HG02623 (cell line): ENCODE measurements around the gene ADCY1.

Experiments
- ATAC-seq: cut with Tn5 transposase; IDR thresholded peaks from one replicate; pipeline ENCODE4 v1.9.1; 2021; ENCODE audit warnings: moderate library complexity; ENCODE audit not compliant: unreplicated experiment

ADCY1 gene

DNA sequence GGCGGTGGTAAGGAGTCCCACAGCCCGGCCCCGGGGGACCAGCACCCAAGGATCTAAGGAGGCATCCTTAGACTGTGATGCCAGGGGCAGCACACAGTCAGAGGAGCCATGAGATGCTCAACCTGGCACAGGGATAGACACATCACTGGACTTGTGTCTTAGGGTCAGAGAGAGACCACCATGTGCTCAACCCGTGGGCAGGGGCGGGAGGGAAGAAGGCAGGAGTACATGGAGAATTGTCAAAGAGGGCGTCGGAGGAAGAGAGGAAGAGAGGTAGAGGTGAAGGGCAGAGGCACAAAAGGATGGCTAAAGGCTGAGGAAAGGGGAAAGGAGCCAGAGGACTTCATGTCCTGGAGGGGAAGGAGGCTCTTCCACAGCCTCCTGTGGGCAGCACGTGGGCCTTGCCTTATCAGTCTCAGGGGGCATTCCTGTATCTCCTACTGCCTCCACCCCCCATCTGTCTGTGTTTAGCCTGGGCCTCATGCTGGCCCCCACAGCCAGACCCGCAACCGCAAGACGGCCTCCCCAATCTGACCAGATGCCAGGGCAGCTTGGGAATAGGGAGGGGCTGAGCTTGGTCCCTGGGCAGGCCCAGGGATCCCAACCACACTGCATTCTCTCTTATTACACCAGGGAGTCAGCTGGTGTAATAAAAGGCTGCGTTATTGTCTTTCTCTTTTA lies 2.2 kb downstream of the ADCY1 start:
- ATAC-seq: no peak

DNA sequence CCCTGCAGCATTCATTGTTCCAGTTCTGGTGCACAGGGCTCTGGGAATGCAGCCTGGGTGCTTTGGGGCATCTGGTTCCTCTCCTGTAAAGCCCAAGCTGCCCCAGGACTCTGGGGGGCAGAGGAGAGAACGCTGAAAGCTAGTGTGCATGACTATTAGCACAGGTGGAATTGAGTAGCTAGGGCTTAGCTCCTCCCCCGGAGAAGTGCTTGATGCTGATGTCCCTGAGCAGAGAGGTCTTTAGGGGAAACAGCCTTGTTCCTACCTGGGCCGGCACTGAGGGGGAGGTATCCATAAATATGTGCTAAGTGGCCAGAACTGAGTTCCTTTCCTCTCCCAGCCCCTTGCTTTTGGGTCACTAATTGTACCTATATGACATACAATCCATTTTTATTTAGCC lies 3.9 kb downstream of the ADCY1 start:
- ATAC-seq: no peak

DNA sequence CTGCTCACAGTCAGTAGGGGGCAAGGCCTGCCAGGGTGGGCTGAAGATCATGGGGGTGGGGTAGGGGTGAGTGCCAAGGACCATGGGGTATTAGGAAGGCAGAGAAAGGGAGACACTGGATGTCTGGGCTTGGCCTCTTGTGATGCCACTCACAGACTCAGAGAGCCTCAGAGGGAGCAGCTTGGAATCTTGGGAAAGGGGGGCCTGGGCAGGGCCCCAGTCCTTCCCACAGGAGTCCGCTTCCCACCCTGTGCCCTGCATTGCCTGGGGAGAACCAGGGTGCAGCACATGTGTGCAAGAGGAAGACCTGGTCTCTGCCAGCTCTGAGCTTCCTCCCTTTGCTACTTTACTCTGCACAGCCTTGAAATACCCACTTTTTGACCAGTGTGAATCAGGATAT lies 4.3 kb downstream of the ADCY1 start:
- no peak for ATAC-seq

DNA sequence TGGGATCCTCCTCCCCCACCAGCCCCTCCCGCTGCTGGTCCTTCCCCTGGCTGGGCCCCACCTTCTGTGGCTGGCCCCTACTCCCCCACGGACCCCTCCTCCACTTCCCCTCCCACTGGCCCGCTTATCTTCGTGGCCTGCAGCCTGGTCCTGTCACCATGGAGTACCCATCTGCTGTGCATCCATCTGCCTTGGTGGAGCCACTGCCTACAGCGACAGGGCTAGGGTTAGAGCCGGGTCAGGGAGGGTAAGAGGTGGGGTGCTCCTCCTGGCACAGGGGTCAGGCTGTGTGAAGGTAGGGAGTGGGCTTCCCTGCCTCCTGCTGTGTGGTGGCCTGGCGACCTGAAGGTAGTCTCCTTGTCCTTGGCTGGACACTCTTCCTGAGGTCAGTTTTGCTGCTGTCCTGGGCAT lies 5.2 kb downstream of the ADCY1 start:
- no peak for ATAC-seq

DNA sequence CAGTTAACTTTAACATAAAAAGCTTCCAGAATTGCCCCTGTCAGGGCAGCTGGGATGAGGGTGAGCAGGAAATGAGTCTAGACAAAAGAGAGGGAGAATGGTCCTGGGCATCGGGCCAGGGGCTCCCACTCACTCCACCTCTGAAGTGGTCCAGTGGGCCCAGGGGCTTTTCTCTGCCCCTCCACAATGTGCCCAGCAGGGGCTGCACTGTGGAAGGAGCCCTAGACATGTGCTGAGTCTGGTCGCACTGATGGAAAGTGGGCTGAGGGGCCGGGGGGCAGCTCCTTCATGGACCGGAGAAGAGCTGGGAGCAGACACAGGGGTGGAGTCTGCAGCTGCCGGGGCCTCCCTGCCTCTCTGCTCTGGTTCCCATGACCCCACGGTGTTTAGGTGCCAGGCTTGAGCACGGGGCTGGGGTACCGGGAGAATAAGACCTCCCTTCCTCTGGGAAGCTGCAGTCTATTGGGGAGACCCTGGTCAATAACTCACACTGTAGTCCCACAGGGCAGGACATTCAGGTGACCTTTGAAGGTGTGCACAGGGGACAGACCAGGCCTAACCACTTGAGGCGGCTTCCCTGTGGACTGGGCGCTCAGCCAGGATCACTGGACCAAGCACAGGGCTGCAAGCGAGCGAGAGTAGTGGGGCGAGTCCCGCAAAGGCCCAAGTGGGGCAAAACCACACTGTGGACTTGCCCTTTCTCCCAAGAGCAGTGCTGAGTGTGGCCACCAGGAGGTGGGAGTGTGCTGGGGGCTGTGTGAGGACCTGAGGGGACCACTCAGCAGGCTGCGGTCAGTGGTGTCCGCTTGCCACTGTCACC lies 6.1 kb downstream of the ADCY1 start:
- ATAC-seq: no peak

DNA sequence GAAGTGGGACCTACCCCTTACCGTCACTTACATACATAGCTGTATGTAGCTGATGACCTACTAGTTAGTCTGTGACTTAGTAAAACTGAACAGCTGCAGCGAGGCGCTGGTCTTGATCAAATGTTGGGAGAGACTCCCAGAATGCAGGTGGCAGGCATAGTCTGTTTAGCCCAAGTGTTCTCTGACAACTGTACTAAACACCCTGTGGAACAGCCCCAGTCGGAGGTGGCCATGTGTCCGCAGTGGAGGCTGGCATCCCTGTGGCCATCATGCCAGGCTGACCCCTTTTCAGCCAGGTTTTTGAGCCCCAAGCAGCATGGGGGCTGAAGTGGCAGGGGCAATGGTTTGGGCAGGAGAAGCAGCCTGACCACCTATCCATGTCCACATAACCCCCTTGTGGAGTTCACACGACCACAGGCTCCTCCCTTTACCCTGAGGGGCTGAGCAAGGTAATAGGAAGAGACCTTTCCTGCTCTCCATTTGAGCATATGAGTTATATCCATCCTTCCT lies 7.2 kb downstream of the ADCY1 start:
- no peak for ATAC-seq

DNA sequence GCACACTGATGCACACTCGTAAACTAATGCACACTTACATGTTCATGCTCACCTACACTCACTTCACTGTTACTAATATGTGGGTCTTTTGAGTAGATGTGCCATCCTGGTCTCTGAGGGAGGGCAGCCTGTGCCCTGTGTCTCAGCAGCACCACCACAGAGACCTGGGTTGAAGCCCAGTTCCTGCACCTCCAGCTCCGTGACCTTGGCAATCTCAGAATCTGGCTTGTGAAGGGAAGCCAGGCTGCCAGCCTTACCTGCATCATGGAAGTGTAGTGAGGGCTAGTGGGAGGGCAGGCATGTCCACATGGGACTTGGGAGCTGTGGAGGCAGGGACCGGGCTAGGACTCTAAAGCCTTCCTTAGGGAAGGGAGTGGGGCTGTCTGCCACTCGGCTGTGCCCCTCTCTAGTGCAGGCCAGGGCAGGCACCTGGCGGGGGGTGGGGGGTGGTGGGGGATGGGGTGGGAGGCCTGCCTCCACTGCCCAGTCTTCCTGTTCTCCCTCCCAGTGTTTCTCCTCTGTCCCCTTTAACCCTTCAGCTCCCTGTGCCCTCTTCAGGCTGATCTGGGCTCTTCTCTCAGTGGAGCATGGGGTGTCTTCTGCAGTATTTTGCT lies 8.1 kb downstream of the ADCY1 start:
- ATAC-seq: no peak

DNA sequence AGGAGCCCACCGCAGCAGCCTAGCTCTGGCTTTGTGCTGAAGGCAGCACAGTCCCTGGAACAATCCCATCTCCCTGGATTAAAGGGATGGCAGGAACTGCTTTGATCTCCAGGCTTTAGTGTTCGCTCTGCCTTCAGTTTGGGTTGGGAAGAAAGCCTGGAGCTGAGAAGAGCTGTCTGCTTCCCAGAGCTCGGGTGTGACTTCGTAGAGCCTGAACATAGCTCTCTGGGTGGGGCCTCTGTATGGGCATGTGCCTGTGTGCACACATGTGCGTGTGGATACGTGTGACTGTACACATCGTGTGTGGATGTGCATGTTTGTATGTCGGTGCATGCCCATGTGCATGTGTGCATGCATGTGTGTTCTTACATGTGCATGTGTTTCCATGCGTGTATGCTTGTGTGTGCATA lies 8.7 kb downstream of the ADCY1 start:
- ATAC-seq: no peak

DNA sequence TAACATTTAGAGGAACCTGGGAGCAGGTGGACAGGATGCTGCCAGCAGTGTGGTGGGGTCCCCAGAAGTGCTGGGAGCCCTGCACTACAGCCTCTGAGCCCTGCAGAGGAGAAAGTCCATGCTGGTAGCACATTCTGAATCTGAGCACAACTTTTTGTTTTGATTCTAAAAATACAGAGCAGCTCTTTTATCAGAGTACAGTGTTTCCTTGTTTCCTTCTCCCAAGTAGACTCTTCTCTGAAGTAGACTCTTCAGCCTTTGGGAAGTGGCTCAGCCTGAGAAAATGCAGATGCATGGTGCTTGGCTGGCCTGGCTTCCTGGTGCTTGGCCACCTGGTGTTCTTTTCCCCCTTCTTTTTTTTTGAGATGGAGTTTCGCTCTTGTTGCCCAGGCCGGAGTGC lies 9.1 kb downstream of the ADCY1 start:
- no peak for ATAC-seq

DNA sequence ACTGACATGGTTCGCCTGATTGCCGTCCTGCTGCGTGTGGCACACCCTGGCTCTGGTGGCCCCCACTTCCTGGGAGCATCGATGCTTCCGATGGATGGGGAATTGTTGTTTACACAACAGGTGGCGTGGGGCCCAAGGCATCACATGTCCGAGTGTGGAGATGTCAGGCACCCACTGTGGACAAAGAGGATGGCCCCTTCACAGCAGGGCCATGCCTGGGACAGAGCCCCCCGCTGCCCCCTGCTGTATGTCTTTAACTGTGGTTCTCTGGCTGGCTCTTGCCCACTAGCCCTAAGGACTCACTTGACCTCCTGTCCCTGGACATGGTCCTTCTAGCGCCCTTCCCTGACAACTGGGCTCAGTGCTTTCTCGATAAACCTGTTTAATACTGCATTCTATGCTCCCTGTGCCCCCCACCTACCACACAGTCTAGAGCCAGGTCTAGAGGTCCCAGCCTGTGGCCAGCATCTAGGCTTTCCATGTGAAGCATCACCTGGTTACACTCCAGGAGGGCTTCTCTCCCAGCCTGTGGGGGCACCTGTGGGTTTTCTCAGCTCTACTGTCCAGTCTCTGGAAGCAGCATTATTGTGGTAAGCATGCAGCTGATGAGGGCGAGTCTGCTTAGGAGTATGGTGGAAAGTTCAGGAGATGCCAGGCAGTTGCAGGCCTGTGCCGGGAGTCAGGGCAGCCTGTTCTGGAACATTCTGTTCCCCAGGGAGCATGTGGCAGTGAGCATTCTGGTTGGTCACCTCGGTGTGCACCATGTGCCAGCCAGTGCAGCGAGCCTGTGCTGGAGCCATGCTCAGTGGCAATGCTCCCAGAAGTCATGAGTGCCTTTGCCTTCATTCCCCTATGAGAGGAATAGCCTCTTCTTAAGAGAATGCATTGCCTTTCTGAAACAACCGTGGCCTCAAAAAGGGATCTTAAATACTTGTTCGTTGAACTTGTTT lies 10.4 kb downstream of the ADCY1 start:
- no peak for ATAC-seq

DNA sequence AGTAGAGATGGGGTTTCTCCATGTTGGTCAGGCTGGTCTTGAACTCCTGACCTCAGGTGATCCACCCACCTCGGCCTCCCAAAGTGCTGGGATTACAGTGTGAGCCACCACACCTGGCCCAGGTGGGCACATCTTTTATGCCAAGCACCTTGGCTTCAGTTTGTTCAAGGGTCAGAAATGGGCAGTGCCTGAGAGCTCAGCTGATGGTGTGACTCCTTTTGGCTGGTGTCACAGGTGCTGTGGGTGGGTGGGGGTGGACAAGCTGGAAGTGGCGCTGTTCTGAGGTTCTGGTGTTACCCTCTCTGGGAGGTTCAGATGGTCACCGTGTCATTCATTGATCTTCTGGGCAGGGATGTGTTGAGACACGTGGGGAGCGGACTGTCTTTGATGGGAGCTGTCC lies 11.5 kb downstream of the ADCY1 start:
- no peak for ATAC-seq

DNA sequence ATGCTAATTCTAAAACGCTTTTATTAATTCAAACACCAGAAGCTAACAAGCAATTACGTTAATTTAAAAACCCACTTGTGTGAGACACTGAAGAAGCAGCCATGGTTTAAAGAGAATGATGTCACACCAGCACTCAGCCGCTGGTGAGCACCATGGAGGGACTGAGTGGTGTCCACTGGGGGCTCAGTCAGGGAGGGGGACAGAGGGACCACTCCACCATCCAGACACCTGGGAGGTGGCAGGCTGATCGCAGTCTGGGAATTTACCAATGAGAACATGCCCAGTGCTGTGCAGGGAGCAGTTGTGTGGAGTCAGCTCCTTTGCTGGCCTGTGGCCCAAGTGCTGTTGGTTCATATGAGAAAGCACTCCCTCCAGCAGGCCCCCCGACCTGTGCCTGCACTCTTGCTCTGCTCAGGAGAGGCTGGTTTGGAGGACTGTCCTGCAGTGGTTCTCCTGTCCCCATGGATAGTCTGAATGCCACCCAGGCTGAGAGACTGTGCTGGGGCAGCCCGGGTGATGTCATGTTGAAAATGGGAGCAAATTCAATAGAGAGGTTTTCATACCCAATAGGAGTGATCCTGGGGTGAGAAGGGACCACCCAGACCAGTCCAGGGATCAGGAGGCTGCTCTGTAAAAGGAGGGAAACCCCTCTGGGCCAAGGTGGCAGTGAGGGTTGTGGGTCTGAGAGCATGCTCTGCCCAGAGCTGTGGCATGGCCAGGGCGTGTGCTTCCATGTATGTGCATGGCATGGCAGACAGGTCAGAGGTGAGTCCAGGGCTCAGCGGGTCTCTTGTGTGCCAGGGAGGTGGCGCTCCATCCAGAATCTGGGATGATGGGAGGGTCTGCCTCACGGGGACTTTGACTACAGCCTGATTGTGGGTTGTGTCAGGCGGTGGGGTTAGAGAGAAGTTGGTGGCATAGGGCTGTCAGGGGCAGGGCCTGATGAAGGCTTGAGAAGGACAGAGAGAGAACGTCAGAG lies 12.7 kb downstream of the ADCY1 start:
- ATAC-seq: no peak

DNA sequence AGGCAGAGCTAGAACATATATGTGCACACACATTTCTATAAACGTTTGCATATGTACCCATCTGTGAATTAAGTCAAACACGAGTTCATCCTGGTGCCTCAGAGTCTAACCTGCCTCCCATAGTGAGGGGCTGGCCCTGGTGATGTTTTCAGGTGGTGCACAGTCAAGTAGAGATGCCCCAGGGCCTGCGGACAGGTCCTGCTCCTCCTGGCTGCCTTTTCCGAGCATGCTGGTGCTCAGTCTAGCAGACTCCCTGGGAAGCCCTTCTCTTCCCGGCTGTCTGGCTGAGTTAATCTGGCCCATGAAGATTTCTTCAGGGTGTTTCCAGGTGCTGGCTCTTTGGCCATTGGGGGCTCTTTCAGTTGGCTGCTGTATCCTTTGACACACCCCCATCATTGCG lies 14.3 kb downstream of the ADCY1 start:
- ATAC-seq: no peak

DNA sequence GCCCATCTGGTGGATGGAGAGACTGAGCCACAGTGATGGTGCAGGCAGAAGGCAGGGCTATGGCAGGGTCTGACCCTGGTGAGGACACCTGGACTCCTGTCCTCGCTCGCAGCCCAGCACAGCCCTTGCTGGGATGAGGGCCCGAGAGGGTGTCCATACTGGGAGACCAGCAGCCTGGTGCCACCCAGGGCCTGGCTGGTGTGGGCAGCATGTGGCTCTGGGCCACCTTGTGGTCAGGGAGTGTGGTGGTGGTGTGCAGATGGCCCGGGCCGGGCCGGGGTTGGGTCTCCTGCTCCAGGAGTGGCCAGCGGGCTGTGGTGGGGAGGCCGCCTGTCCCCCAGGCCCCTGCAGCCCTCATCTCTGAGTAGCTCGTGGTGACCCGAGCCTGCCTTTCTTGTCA lies 14.9 kb downstream of the ADCY1 start:
- ATAC-seq: no peak

DNA sequence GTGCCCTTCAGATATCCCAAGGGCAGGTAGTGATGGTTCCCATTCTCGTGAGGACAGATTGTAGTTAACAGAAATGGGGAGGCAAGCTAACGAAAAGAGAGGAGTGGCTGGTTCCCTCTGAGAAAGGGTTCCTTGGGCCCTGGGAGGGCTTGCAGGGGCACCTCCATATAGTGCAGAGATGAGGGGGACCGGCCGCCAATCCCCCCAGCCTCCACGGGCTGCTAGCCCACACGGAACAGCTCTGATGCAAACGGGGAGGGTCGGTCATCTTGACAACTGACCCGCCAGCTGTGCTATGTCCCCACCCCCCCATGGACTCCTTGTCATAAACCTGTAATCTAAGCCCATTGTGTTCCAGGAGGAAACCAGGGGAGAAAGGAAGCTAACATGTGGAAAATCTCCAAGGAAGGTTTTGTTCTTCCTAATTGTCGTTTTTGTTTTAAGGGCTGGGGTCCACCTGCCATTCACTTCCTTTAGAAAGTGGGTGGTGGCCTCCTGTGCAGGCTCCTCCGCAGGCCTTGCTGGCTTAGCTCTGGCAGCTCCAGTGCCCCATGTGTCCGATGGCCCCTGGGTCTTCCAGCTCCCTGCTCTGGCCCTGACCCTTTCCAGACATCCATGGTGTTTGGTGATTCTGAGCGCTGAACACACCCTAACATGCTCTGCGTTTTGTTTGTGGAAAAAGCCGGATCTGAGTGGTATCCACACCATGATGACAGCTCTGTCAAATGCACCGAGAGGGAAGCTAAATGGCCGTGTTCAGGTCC lies 15.9 kb downstream of the ADCY1 start:
- no peak for ATAC-seq

DNA sequence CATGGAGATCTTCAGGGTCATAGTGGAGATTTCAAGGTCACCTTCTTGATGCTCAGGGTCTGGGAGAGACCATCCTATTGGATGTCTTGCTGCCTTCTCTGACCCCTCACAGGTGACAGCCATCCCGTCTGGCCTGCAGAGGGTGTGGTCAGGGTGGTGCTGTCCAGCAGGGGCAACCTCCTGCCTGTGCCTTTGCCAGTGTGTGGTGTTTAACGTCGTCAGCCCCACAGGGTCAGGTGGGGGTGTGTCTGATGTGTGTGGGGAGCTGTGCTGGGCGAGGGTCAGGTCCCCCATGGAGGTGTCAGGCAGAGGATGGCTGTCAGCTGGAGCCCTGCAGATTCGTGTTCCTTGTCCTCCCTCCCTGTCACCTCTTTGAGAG lies 16.5 kb downstream of the ADCY1 start:
- no peak for ATAC-seq

DNA sequence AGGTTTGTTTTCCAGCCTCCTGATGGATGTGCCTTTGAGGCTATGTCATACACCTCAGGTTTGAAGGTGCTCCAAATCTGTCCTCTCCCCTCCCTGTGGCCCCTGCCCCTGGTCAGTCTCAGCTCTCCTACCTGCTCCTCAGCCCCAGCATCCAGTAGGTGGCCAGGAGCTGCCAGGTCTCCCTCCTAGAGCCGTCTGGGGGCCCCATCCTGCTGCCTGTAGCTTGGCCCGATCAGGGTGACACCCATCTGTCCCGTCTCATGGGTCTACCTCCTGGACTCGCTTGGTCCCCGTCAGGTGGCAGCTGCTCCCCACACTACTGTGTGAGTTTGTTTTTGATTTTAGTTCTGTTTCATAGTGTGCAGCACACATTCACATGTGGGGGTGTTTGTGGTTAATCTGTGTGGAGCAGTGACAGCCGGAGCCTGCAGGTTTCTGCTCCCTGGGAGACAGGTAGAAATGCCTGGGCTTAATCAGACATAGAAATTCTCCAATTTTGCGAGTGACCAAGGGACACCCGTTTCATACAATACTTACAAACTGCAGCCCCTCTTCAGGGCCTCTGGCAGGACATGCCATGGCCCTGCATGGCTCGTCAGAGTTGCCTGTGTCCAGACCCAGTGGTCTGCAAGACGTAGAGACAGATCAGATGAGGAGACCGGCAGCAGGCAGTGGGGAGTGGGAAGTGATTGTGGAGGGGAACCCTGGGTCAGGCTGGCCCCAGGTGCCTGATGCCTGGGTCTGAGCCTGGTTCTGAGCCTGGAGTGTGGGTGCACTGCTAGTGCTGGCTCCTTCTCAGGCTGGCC lies 17.1 kb downstream of the ADCY1 start:
- ATAC-seq: no peak
